Neuronal stem cell (in vitro differentiated cells): ENCODE results near the gene CSAG3.
"Not testable (repeated sequence)": the region's sequence is repeated elsewhere in the genome, so short reads cannot be mapped to it uniquely, and the experiment has no call there.

Experiments
- DNase-seq: peaks from one replicate; pipeline ENCODE4 v3.0.0-alpha.2; 2013; ENCODE audit warnings: low spot score
- H2AFZ ChIP-seq: one replicate; pipeline ENCODE4 v1.6.1; 2013; ENCODE audit warnings: mild to moderate bottlenecking, low read length, inconsistent platforms
- H2AK5ac ChIP-seq: 2 replicates; pipeline ENCODE4 v1.6.1; 2013; ENCODE audit warnings: low read depth, mild to moderate bottlenecking, inconsistent platforms, low read length, moderate library complexity, mixed read lengths
- H2BK120ac ChIP-seq: 2 replicates; pipeline ENCODE4 v1.6.1; 2013; ENCODE audit warnings: low read depth, mild to moderate bottlenecking, inconsistent platforms, low read length, moderate library complexity, mixed read lengths
- H2BK12ac ChIP-seq: one replicate; pipeline ENCODE4 v1.6.1; 2013; ENCODE audit warnings: low read length, inconsistent platforms
- H2BK15ac ChIP-seq: 2 replicates; pipeline ENCODE4 v1.6.1; 2013; ENCODE audit warnings: mild to moderate bottlenecking, low read length, inconsistent platforms, mixed read lengths
- H2BK5ac ChIP-seq: one replicate; pipeline ENCODE4 v1.6.1; 2013; ENCODE audit warnings: inconsistent platforms, mild to moderate bottlenecking, low read length, moderate library complexity
- H3K14ac ChIP-seq: one replicate; pipeline ENCODE4 v1.6.1; 2013; ENCODE audit warnings: low read length, inconsistent platforms
- H3K18ac ChIP-seq: 2 replicates; pipeline ENCODE4 v1.6.1; 2013; ENCODE audit warnings: low read length, inconsistent platforms
- H3K23ac ChIP-seq: 2 replicates; pipeline ENCODE4 v1.6.1; 2013; ENCODE audit warnings: low read depth, mild to moderate bottlenecking, mixed read lengths, low read length, inconsistent platforms; ENCODE audit not compliant: poor library complexity
- H3K27ac ChIP-seq: replicated peaks from 3 replicates; pipeline ENCODE4 v1.5.1; 2013; ENCODE audit warnings: low read length, inconsistent platforms
- H3K27me3 ChIP-seq, 3 experiments: 2 replicates each; pipeline ENCODE4 v1.6.1; 2013; ENCODE audit warnings: low read length in 3 of 3, mild to moderate bottlenecking in 2 of 3, inconsistent platforms in 1 of 3, low read depth in 1 of 3, mixed read lengths in 1 of 3, moderate library complexity in 1 of 3; ENCODE audit not compliant: control insufficient read depth in 3 of 3, insufficient read depth in 3 of 3
- H3K36me3 ChIP-seq, 2 donors: replicated peaks in 1 of 2; 2 replicates each; pipeline ENCODE4 v1.6.1; 2013; ENCODE audit warnings: low read length in 2 of 2; ENCODE audit not compliant: control insufficient read depth in 2 of 2, insufficient read depth in 2 of 2
- H3K4ac ChIP-seq: 2 replicates; pipeline ENCODE4 v1.6.1; 2013; ENCODE audit warnings: inconsistent platforms, mild to moderate bottlenecking, low read length, moderate library complexity
- H3K4me1 ChIP-seq, 2 donors: 1 replicate in 1 of 2; 2 replicates in 1 of 2; pipeline ENCODE4 v1.6.1; 2013; ENCODE audit warnings: low read length in 2 of 2, low read depth in 1 of 2; ENCODE audit not compliant: control insufficient read depth in 2 of 2, insufficient read depth in 1 of 2
- H3K4me2 ChIP-seq: one replicate; pipeline ENCODE4 v1.6.1; 2013; ENCODE audit warnings: mild to moderate bottlenecking, low read length, inconsistent platforms; ENCODE audit not compliant: insufficient read depth, poor library complexity, severe bottlenecking
- H3K4me3 ChIP-seq, 2 donors: 2 replicates each; pipeline ENCODE4 v1.5.1; 2013; ENCODE audit warnings: low read length in 2 of 2, mild to moderate bottlenecking in 2 of 2, inconsistent platforms in 1 of 2, moderate library complexity in 1 of 2
- H3K79me1 ChIP-seq: one replicate; pipeline ENCODE4 v1.6.1; 2013; ENCODE audit warnings: low read depth, mild to moderate bottlenecking, inconsistent platforms, low read length, moderate library complexity
- H3K9ac ChIP-seq: one replicate; pipeline ENCODE4 v1.6.1; 2013; ENCODE audit warnings: mild to moderate bottlenecking, low read depth, low read length, inconsistent platforms; ENCODE audit not compliant: poor library complexity
- H3K9me3 ChIP-seq, 2 donors: replicated peaks in 1 of 2; 2 replicates each; pipeline versions ENCODE3 to v1.6.1; 2013; ENCODE audit warnings: low read length in 2 of 2, mild to moderate bottlenecking in 2 of 2, inconsistent platforms in 1 of 2, low read depth in 1 of 2, mixed read lengths in 1 of 2, moderate library complexity in 1 of 2; ENCODE audit not compliant: control insufficient read depth in 2 of 2, insufficient read depth in 1 of 2
- H4K8ac ChIP-seq: one replicate; pipeline ENCODE4 v1.6.1; 2013; ENCODE audit warnings: low read depth, mild to moderate bottlenecking, inconsistent platforms, low read length, moderate library complexity
- H4K91ac ChIP-seq: one replicate; pipeline ENCODE4 v1.6.1; 2013; ENCODE audit warnings: low read length, low read depth, mild to moderate bottlenecking, inconsistent platforms; ENCODE audit not compliant: poor library complexity
- WGBS, 2 donors: extraction: QIAGEN DNeasy Blood & Tissue Kit; methylation state at CpG; one replicate each; pipeline ENCODE4 v1.1.7; 2013; ENCODE audit warnings: missing lambda C conversion rate in 2 of 2, mixed read lengths in 1 of 2; ENCODE audit not compliant: insufficient read length in 2 of 2, insufficient replicate concordance in 1 of 2; ENCODE audit errors: extremely low coverage in 2 of 2; 5-methylcytosine and 5-hydroxymethylcytosine counted together

The CSAG3 gene

GRCh38 chrX:152736528-152736927 is 22.5 kb upstream of the CSAG3 start:
- H3K4me3 ChIP-seq, H3K27me3 ChIP-seq, H3K14ac ChIP-seq, H3K4ac ChIP-seq, H4K8ac ChIP-seq, H2AFZ ChIP-seq, DNase-seq, H3K9me3 ChIP-seq, H2AK5ac ChIP-seq, H3K79me1 ChIP-seq, H2BK5ac ChIP-seq, H2BK120ac ChIP-seq, H3K23ac ChIP-seq, H3K4me2 ChIP-seq, H3K9ac ChIP-seq, H3K27ac ChIP-seq, H3K36me3 ChIP-seq, H3K4me1 ChIP-seq, H3K18ac ChIP-seq, H2BK12ac ChIP-seq, H2BK15ac ChIP-seq, H4K91ac ChIP-seq: not testable (repeated sequence)
- no CpG with 5 or more reads among the region's 12 CpGs for WGBS, 2 donors

DNA sequence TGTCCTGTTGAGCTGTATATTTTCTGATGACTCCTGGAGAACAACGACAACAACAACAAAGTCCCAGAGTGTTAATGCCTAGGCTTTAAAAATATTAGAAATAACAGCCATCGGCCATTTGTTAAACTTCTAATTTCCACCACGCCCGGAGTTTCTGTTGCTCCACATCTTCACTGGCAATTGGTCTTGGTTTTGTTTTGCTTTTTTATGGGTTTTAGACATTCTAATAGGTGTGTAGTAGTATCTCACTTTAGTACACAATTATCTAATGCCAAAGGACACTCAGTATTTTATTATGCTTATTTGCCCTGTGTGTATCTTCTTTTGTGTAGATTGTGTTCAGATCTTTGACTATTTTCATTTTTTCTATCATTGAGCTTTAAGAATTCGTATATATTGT is 20.5 kb upstream of the CSAG3 start:
- no peak overlapping the region for H2BK120ac ChIP-seq
- H2BK5ac ChIP-seq = no peak overlapping the region
- H3K18ac ChIP-seq = no peak overlapping the region
- no peaks in the 10 kb centered on the region for H3K4me1 ChIP-seq
- no peak overlapping the region for H3K9ac ChIP-seq
- H3K79me1 ChIP-seq = no peaks in the 10 kb centered on the region
- no peak overlapping the region for H3K4ac ChIP-seq
- no peak overlapping the region for H3K23ac ChIP-seq
- H2AFZ ChIP-seq = no peak overlapping the region
- no peak for DNase-seq
- no peak overlapping the region for H2BK15ac ChIP-seq
- no peak overlapping the region for H3K27ac ChIP-seq
- no peak overlapping the region for H2AK5ac ChIP-seq
- H3K4me3 ChIP-seq = no peak overlapping the region
- H3K27me3 ChIP-seq = no peaks in the 10 kb centered on the region
- no peaks in the 10 kb centered on the region for H3K9me3 ChIP-seq
- H2BK12ac ChIP-seq = no peak overlapping the region
- no CpG with 5 or more reads among the region's 5 CpGs for WGBS, 2 donors
- H3K36me3 ChIP-seq = no peaks in the 10 kb centered on the region
- no peak overlapping the region for H4K91ac ChIP-seq
- no peak overlapping the region for H3K4me2 ChIP-seq
- H3K14ac ChIP-seq = no peak overlapping the region
- no peak overlapping the region for H4K8ac ChIP-seq

DNA sequence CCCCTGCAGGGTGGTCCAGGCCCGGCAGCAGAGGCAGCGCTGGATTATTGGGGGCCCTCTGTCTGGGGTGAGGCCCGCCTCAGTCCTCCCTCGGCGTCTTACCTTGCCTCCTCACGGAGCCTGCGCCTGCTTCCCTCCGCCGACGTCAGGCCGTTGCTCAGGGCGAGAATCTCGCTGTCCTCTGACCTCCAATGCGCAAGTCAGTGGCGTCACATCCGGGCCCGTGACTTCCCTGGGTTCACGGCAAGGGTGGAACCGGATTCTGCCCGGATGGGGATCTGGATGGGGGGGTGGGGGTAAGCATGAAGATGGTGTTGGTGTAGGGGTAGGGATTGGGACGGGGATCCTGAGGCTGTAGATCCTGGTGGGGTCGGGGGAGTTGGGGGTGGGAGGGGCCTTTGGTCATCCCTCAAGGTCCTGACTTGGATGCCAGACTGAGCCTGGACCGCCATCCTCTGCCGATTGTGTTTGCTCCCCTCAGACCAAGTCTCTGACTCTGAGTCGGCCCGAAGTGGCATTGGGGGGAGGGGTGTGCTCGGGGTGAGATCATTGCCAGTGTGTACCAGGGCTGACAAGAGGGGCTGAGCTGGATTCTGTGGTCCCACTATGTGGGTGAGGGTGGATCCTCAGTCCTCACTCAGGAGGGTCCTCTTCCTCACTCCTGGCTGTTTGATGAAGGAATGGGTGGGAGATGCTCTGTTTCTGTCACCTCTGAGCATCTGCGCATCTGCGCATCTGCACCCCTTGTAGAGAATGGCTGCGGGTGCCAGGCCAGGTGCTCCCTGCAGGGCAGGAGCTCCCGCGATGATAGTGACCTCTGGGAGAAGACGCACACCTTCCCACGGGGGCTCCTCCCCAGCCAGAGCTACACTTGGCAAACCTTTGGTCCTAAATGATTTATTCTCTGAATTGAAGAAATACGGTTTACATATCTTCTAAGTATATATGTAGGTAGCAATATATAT is 5.0 kb upstream of the CSAG3 start, which contains the start of gene MAGEA2:
Gene MAGEA2 (minus strand): TSS at position 157 of the 965 bp plus-strand sequence. CDS start 2,479 bp downstream, outside the sequence.
- not testable (repeated sequence) for H3K4me1 ChIP-seq, H3K23ac ChIP-seq, H2BK120ac ChIP-seq, H3K36me3 ChIP-seq, H3K27ac ChIP-seq, H2AK5ac ChIP-seq, H2AFZ ChIP-seq, H2BK15ac ChIP-seq, H2BK5ac ChIP-seq, H3K27me3 ChIP-seq, H3K14ac ChIP-seq, H3K4me2 ChIP-seq, H4K91ac ChIP-seq, H3K9ac ChIP-seq, H2BK12ac ChIP-seq, H3K4ac ChIP-seq, H3K9me3 ChIP-seq, DNase-seq, H3K79me1 ChIP-seq, H3K18ac ChIP-seq, H4K8ac ChIP-seq, H3K4me3 ChIP-seq
- no CpG with 5 or more reads among the region's 35 CpGs for WGBS, 2 donors

DNA sequence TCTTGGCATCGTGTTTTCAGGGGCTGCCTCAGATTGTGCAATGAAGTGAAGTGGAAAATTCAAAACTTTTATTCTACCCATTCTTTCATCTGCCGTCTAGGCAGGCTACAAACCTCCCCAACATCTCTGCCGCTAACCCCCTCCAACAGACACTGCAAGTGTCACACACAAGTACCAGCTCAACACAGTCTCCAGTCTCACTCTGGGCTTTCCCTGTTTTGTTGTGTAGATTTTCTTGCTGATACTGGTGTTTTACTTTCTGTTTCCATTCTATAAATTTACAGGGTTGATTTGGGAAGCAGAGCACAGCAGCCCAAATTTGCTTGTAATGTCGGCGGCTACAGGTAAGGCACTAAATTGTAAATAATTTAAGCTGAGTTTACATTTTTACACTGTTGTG is 4.1 kb upstream of the CSAG3 start:
- H2AFZ ChIP-seq, H3K4me3 ChIP-seq, H2BK120ac ChIP-seq, H3K23ac ChIP-seq, H3K36me3 ChIP-seq, H2AK5ac ChIP-seq, H2BK12ac ChIP-seq, H2BK5ac ChIP-seq, H3K4ac ChIP-seq, H3K79me1 ChIP-seq, DNase-seq, H4K91ac ChIP-seq, H3K9ac ChIP-seq, H3K9me3 ChIP-seq, H3K27me3 ChIP-seq, H3K14ac ChIP-seq, H3K27ac ChIP-seq, H3K4me1 ChIP-seq, H3K18ac ChIP-seq, H4K8ac ChIP-seq, H2BK15ac ChIP-seq, H3K4me2 ChIP-seq: not testable (repeated sequence)
- no CpG with 5 or more reads among the region's 5 CpGs for WGBS, 2 donors
